Esophagus (tissue), 2 donors: Measurements from ENCODE around the gene COBL. TPM values are rescaled to one million over a fixed set of nuclear protein-coding genes. Genes with fewer than 3 reads are reported as not detected.

ENCODE experiments used
- H3K27ac ChIP-seq, 2 donors: one replicate each; pipeline ENCODE4 v1.5.1; 2013; ENCODE audit warnings: low read depth in 2 of 2, mild to moderate bottlenecking in 2 of 2, inconsistent platforms in 1 of 2, low read length in 1 of 2, moderate library complexity in 1 of 2
- H3K27me3 ChIP-seq, 2 donors: one replicate each; pipeline ENCODE4 v1.6.1; 2013; ENCODE audit warnings: low read length in 2 of 2, control low read depth in 1 of 2, mild to moderate bottlenecking in 1 of 2; ENCODE audit not compliant: insufficient read depth in 2 of 2, control insufficient read depth in 1 of 2
- H3K36me3 ChIP-seq, 2 donors: one replicate each; pipeline ENCODE4 v1.6.1; 2013; ENCODE audit warnings: low read length in 1 of 2; ENCODE audit not compliant: control insufficient read depth in 2 of 2, insufficient read depth in 2 of 2
- H3K4me1 ChIP-seq, 2 donors: one replicate each; pipeline ENCODE4 v1.6.1; 2013; ENCODE audit warnings: low read length in 1 of 2; ENCODE audit not compliant: control insufficient read depth in 2 of 2, insufficient read depth in 2 of 2
- H3K4me3 ChIP-seq, 2 donors: one replicate each; pipeline ENCODE4 v1.5.1; 2013; ENCODE audit warnings: low read length in 2 of 2, mild to moderate bottlenecking in 2 of 2, low read depth in 1 of 2, moderate library complexity in 1 of 2
- H3K9me3 ChIP-seq, 2 donors: one replicate each; pipeline ENCODE4 v1.6.1; 2013; ENCODE audit warnings: mild to moderate bottlenecking in 2 of 2, low read depth in 1 of 2, low read length in 1 of 2, moderate library complexity in 1 of 2; ENCODE audit not compliant: control insufficient read depth in 2 of 2, insufficient read depth in 1 of 2
- WGBS, 2 donors: extraction: QIAGEN DNeasy Blood & Tissue Kit; methylation state at CpG; one replicate each; pipeline ENCODE4 v1.1.7; 2013; 5-methylcytosine and 5-hydroxymethylcytosine counted together
- polyA plus RNA-seq, 2 donors: library from polyadenylated mRNA; stranded (reverse); fragments of 200-250 nt; gene quantifications; one replicate each; pipeline ENCODE4 v1.2.3, GENCODE V29; 2013
- donor health status: healthy with polysubstance abuse.
- donor health status: Bipolar disorder and iron deficiency.

Gene COBL
- polyA plus RNA-seq, 2 donors, result 3.6 to 6.1 TPM

DNA sequence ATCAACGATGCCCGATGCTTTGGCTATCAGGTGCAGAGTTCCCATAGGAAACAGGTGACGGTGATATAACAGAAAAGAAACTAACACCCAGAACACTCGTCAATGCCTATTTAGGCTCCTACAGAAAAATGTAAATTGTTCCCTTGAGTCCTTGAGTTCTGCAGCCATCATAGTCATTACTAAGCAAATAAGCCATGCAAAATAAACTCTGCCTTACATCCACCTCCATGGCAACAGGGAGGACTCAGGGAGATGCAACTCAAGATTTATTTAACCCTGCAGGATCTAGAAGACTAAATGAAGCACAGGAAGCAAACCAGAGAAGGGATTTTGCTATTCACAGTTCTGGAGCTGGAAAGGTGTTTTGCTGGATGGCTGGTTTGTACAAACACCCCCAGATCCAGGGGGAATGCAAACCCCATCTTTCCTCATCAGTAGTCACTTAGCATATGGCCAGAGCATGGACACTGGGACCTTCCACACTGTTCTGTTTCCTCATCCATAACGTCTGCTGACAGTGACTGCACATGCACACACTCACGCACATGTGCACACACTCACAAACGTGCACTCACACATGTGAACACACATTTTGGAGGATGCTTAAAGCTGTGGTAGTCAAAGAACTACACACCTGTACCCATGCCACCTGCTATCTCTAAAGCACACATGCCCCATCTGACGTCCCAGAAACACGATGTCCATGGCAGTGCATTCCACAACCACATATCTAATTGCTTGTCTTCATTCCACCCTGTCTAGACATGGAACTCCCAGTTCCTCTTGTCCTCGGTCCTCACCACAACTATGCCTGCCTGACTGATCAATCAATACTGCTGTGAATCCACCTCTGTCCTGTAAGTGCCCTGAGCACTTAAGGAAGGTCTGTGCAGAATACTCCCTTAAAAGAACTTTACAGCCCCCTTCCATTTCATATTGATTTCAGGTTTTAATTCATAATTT, 178.2 kb downstream of the COBL start:
- no peaks in the 10 kb centered on the region for H3K9me3 ChIP-seq
- peaks cover 0 to 10% of the 10 kb centered on the region in 2 donors for H3K4me1 ChIP-seq
- H3K27me3 ChIP-seq, result no peaks in the 10 kb centered on the region

DNA sequence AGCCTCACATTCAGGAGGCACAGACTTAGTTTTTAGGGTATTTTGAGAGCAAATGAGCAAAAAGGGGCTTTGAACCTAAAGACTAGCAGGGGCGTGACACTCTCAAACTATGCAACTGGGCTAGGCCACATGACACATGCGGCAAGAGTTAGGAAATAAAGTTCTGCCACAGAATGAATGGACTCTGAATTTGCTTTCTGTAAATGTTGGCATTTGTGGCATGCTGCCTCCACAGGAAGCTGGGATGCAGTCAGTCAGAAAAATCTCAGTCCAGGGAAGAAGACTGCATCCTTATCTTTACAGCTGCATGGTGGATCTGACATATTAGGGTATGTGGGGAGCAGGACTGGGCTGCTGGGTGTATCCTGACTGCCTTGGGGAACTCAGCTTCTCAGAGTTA, 181.0 kb downstream of the COBL start:
- no peaks in the 10 kb centered on the region for H3K27me3 ChIP-seq
- peaks cover 0 to 6% of the 10 kb centered on the region in 2 donors for H3K4me1 ChIP-seq
- 70 to 74% methylated on average over 2 of the region's 2 CpGs for WGBS, 2 donors
- no peaks in the 10 kb centered on the region for H3K36me3 ChIP-seq
- H3K9me3 ChIP-seq, result peaks cover 0 to 3% of the 10 kb centered on the region in 2 donors
- no peak overlapping the region for H3K27ac ChIP-seq
- no peak overlapping the region for H3K4me3 ChIP-seq

More for the DNA sequence above, 178.2 kb downstream of the COBL start:
- Histone ChIP-seq H3K4me3 (no peak overlapping the region), H3K27ac (no peak overlapping the region), H3K36me3 (no peaks in the 10 kb centered on the region)
- WGBS, 2 donors, result 73 to 83% methylated on average over 10 of the region's 10 CpGs

DNA sequence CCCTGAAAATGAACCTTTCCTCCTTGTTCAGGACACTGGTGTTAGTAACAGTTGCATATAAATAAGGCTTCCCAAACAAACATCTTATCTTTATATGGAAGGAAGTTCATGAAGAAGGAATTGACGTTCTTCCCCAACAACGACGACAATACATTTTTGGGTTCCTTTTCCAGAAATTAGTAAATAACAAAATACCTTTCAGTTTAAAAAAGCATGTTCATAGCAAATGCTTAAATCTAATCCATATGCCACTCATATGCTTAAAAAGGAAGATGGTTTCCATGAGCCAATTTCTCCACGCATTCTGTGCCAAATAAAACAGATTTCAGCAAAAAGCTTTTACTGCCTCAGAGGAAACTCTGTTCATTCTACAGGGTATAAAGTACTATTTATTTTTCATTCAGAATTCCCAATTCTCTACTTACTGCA, 182.6 kb downstream of the COBL start:
- H3K27ac ChIP-seq, result no peak overlapping the region
- no peak overlapping the region for H3K4me3 ChIP-seq
- H3K4me1 ChIP-seq, result peaks cover 0 to 4% of the 10 kb centered on the region in 2 donors
- no peaks in the 10 kb centered on the region for H3K36me3 ChIP-seq
- WGBS, 2 donors, result 68 to 71% methylated on average over 4 of the region's 4 CpGs
- H3K27me3 ChIP-seq, result no peaks in the 10 kb centered on the region
- peaks cover 0 to 3% of the 10 kb centered on the region in 2 donors for H3K9me3 ChIP-seq

DNA sequence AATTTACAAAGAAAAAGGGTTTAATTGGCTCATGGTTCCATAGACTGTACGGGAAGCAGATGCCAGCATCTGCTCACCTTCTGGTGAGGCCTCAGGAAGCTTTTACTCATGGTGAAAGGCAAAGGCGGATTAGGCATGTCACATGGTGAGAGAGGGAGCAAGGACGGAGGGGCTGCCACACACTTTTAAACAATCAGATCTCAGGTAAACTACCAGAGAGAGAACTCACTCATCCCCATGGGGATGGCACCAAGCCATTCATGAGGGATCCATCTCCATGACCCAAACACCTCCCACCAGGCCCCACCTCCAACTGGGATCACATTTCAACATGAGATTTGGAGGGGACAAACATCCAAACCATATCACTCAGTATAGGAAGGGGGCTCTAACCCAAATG, 183.9 kb downstream of the COBL start:
- Histone ChIP-seq H3K9me3 (peaks cover 0 to 3% of the 10 kb centered on the region in 2 donors), H3K4me1 (no peaks in the 10 kb centered on the region), H3K27me3 (no peaks in the 10 kb centered on the region), H3K36me3 (no peaks in the 10 kb centered on the region), H3K4me3 (no peak overlapping the region), H3K27ac (no peak overlapping the region)
- 79 to 95% methylated on average over 3 of the region's 3 CpGs for WGBS, 2 donors

DNA sequence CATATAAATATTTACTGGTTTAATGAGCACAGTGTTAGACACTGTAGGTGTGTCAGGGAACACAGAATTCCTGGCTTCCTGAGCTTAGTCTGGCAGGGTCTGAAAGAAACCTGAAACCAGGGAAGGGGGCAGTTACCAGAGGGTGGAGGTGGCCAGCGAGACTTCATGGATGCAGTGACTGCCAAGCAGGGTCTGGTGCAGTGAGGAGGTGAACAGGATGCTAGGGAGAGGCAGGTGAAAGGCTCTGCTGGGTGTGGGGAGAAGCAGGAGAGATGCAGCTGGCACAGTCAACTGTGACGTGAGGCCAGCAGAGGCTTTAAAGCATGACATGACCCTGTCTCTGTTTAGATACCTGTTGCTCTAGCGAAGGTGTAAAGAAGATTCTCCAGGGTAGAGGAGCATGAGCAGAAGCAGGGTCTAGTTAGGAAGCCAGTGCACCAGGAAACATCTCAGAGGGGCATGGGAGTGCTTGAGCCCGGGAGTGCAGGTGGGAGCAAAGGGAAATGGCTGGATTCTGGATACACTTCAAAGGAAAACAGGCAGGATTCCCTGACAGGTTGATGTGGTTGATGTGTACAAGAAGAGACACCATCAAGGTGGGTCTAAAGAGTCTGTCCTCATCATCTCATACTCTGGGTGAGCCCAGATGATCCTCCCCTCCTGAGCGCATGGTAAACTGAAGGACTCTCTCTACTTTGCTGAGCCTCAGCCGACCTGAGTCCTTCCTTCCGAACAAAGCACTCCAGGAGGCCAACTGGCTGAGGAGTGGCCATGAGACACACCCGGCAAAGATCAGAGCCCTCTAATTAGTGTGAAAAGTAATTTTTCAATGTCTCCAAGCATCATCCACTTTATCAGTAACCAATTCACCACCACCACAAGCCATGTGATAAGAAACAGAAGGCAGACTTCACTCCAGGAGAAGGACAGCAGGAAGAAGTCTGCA, 186.8 kb downstream of the COBL start:
- 82 to 86% methylated on average over 8 of the region's 8 CpGs for WGBS, 2 donors
- no peaks in the 10 kb centered on the region for H3K4me1 ChIP-seq

DNA sequence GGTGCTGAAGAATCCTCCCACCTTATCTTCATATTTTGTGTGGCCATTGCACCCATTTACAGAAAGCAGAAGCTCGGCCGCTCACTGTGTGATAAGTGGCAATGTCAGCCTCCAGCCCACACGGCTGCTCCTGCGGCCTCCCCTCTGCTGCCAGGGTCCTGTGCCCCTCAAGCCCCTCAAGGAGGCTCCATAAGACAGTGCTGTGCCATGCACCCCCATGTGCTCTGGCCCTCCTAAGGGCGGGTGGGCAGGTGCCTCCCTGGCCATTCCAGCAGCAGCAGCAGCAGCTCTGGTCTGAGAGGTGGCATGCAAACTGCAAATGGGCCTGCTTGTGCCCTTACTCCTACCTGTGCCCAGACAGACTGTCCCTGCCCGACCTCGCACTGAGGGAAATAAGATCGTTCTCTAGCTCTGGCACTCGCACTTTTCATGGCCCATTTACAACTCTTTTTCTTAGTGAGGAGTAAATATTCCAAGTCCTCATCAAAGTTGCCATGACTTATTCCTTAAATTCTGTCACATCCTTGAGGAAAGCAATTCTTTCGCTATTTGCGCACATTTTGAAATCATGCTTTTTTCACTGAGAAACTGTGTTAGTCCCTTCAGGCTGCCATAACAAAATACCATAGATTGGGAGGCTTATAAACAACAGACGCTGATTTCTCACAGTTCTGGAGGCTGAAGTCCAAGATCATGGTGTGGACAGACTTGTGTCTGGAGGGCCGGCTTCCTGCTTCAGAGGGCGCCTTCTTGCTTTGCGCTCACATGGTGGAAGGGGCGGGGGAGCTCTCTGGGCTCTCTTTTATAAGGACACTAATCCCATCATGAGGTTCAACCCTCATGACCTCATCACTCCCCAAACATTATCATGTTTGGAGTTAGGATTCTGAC, 187.8 kb downstream of the COBL start:
- no peaks in the 10 kb centered on the region for H3K4me1 ChIP-seq
- no peaks in the 10 kb centered on the region for H3K27me3 ChIP-seq
- 89 to 92% methylated on average over 16 of the region's 16 CpGs for WGBS, 2 donors
- H3K4me3 ChIP-seq, result no peak overlapping the region
- peaks cover 0 to 3% of the 10 kb centered on the region in 2 donors for H3K9me3 ChIP-seq
- H3K27ac ChIP-seq, result no peak overlapping the region
- no peaks in the 10 kb centered on the region for H3K36me3 ChIP-seq

More for the DNA sequence above, 186.8 kb downstream of the COBL start:
- Histone ChIP-seq H3K27ac (no peak overlapping the region), H3K36me3 (no peaks in the 10 kb centered on the region), H3K9me3 (peaks cover 0 to 3% of the 10 kb centered on the region in 2 donors), H3K27me3 (no peaks in the 10 kb centered on the region), H3K4me3 (no peak overlapping the region)

DNA sequence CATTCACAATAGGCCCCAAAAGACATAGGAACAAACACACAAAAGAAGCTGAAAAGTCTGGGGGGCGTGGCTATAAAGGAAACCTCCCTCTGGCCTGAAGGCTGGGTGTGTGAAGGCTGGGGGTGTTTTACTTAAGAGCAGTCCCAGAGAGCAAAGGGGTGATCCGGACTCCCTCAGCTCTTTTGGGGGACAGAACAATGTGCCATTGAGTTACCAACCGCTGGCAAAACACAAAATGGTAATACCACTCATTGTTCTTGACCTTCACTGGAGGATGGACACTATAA, 189.0 kb downstream of the COBL start:
- Histone ChIP-seq H3K36me3 (no peaks in the 10 kb centered on the region), H3K4me3 (no peak overlapping the region), H3K9me3 (peaks cover 0 to under 1% of the 10 kb centered on the region in 2 donors), H3K27me3 (no peaks in the 10 kb centered on the region), H3K4me1 (peaks cover 0 to 1% of the 10 kb centered on the region in 2 donors), H3K27ac (no peak overlapping the region)
- WGBS, 2 donors, result 53 to 66% methylated on average over 3 of the region's 3 CpGs

DNA sequence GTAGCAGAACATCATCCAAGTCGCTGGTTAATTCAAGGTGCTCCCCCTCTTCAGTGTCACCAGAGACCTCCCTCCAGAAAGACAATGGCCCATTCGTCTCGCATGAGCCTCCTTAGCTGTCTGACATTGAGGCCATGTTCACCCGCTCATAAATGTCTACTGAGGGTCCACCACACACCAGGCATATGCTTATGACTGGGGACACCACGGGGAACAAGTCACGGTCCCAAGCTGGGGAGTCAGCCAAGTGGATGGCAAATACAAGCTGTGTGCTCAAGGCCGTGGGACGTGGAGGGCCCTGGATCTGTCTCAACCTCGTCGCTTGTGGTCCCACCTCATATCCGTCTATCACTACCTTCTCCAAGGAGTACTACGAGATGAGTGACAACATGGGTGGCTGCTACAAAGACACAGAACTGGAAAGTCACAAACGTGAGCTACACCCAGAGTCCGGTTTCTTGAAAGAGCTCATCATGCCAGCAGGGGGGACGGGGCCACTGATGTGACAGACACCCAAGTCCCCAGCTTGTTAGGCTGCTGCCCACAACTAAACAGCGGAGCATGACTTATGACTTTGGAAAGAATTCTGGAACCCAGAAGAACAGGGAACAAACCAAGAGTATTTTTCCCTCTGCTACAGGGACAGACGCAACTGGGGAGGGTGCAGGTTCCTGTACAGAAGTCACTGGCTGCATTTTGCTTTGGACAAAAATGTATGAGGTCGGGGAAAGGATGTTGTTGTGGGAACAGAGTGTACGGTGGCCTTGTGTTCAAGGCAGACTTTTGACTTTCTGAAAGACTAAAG, 189.6 kb downstream of the COBL start:
- Histone ChIP-seq H3K27me3 (no peaks in the 10 kb centered on the region), H3K36me3 (no peaks in the 10 kb centered on the region), H3K9me3 (no peaks in the 10 kb centered on the region), H3K4me3 (no peak overlapping the region), H3K4me1 (peaks cover 1 to 2% of the 10 kb centered on the region in 2 donors), H3K27ac (no peak overlapping the region)
- 90 to 93% methylated on average over 19 of the region's 19 CpGs for WGBS, 2 donors
